Effector memory CD4-positive, alpha-beta T cell (primary cell): Measurements from ENCODE around the gene SLC27A3.
"Not testable (repeated sequence)": the region's sequence is repeated elsewhere in the genome, so short reads cannot be mapped to it uniquely, and the experiment has no call there.

Experiments used
- DNase-seq, 3 donors: peaks; one replicate each; pipeline ENCODE4 v3.0.0-alpha.2; 2020
- H3K27ac ChIP-seq: 2 replicates; pipeline ENCODE4 v1.7.0; 2013; ENCODE audit warnings: mild to moderate bottlenecking, low read length, moderate library complexity; ENCODE audit not compliant: insufficient read depth, poor library complexity, severe bottlenecking
- H3K27me3 ChIP-seq: replicated peaks from 2 replicates; pipeline ENCODE4 v1.7.0; 2013; ENCODE audit warnings: mild to moderate bottlenecking, low read length; ENCODE audit not compliant: insufficient read depth, control insufficient read depth, poor library complexity, severe bottlenecking
- H3K36me3 ChIP-seq: 2 replicates; pipeline ENCODE4 v1.7.0; 2013; ENCODE audit warnings: mild to moderate bottlenecking, low read length, moderate library complexity; ENCODE audit not compliant: control insufficient read depth, insufficient read depth
- H3K4me1 ChIP-seq: 2 replicates; pipeline ENCODE4 v1.7.0; 2013; ENCODE audit warnings: low read length, mild to moderate bottlenecking; ENCODE audit not compliant: control insufficient read depth, insufficient read depth, poor library complexity, severe bottlenecking
- H3K4me3 ChIP-seq: 2 replicates; pipeline ENCODE4 v1.7.0; 2013; ENCODE audit warnings: low read length, low read depth, mild to moderate bottlenecking; ENCODE audit not compliant: insufficient read depth, poor library complexity, severe bottlenecking
- H3K9me3 ChIP-seq: 2 replicates; pipeline ENCODE4 v1.7.0; 2013; ENCODE audit warnings: mild to moderate bottlenecking, low read length, moderate library complexity; ENCODE audit not compliant: control insufficient read depth

Gene SLC27A3

GRCh38 chr1:153760440-153760839, 14.8 kb upstream of the SLC27A3 start:
- Histone ChIP-seq H3K4me3 (no peak overlapping the region), H3K9me3 (no peaks in the 10 kb centered on the region), H3K36me3 (peaks cover 42% of the 10 kb centered on the region), H3K27ac (no peak overlapping the region), H3K4me1 (no peaks in the 10 kb centered on the region), H3K27me3 (no peaks in the 10 kb centered on the region)
- no peak for DNase-seq

GRCh38 chr1:153763365-153764225, 11.6 kb upstream of the SLC27A3 start:
- Histone ChIP-seq H3K36me3 (peaks cover 42% of the 10 kb centered on the region), H3K4me1 (no peaks in the 10 kb centered on the region), H3K9me3 (no peaks in the 10 kb centered on the region), H3K27me3 (no peaks in the 10 kb centered on the region), H3K4me3 (no peak overlapping the region), H3K27ac (no peak overlapping the region)
- no peak for DNase-seq

GRCh38 chr1:153764310-153764709, 10.9 kb upstream of the SLC27A3 start:
- H3K36me3 ChIP-seq = peaks cover 42% of the 10 kb centered on the region
- no peak overlapping the region for H3K27ac ChIP-seq
- H3K4me1 ChIP-seq = no peaks in the 10 kb centered on the region
- DNase-seq = no peak
- no peaks in the 10 kb centered on the region for H3K27me3 ChIP-seq
- H3K9me3 ChIP-seq = no peaks in the 10 kb centered on the region
- H3K4me3 ChIP-seq = no peak overlapping the region

GRCh38 chr1:153766663-153767062, 8.5 kb upstream of the SLC27A3 start:
- not testable (repeated sequence) for H3K4me3 ChIP-seq, H3K9me3 ChIP-seq, H3K27ac ChIP-seq, H3K4me1 ChIP-seq, H3K27me3 ChIP-seq, DNase-seq
- H3K36me3 ChIP-seq = peaks cover 45% of the 10 kb centered on the region

- no peak overlapping the region for H3K4me3 ChIP-seq
- no peak overlapping the region for H3K27ac ChIP-seq
- no peaks in the 10 kb centered on the region for H3K9me3 ChIP-seq
- H3K36me3 ChIP-seq = peaks cover 49% of the 10 kb centered on the region
- no peaks in the 10 kb centered on the region for H3K27me3 ChIP-seq
- no peak for DNase-seq
- no peaks in the 10 kb centered on the region for H3K4me1 ChIP-seq
Observed at GRCh38 chr1:153767519-153767918, 7.7 kb upstream of the SLC27A3 start.

GRCh38 chr1:153768316-153769181, 6.7 kb upstream of the SLC27A3 start:
- Histone ChIP-seq H3K4me1 (no peaks in the 10 kb centered on the region), H3K4me3 (no peak overlapping the region), H3K27ac (no peak overlapping the region), H3K9me3 (no peaks in the 10 kb centered on the region), H3K27me3 (no peaks in the 10 kb centered on the region), H3K36me3 (peaks cover 53% of the 10 kb centered on the region)
- DNase-seq = no peak

- no peak overlapping the region for H3K27ac ChIP-seq
Observed at GRCh38 chr1:153769221-153769620, 6.0 kb upstream of the SLC27A3 start.

GRCh38 chr1:153770797-153771196, 4.4 kb upstream of the SLC27A3 start:
- no peak overlapping the region for H3K27ac ChIP-seq

More at GRCh38 chr1:153769221-153769620, 6.0 kb upstream of the SLC27A3 start:
- H3K9me3 ChIP-seq = no peaks in the 10 kb centered on the region
- H3K4me3 ChIP-seq = no peak overlapping the region
- no peaks in the 10 kb centered on the region for H3K27me3 ChIP-seq
- no peaks in the 10 kb centered on the region for H3K4me1 ChIP-seq
- H3K36me3 ChIP-seq = peaks cover 49% of the 10 kb centered on the region
- no peak for DNase-seq

GRCh38 chr1:153771261-153771660, 3.9 kb upstream of the SLC27A3 start:
- no peaks in the 10 kb centered on the region for H3K9me3 ChIP-seq
- H3K27ac ChIP-seq = no peak overlapping the region
- H3K36me3 ChIP-seq = peaks cover 45% of the 10 kb centered on the region
- H3K27me3 ChIP-seq = no peaks in the 10 kb centered on the region
- peaks cover 9% of the 10 kb centered on the region for H3K4me1 ChIP-seq
- no peak overlapping the region for H3K4me3 ChIP-seq
- DNase-seq = no peak

More at GRCh38 chr1:153770797-153771196, 4.4 kb upstream of the SLC27A3 start:
- H3K27me3 ChIP-seq = no peaks in the 10 kb centered on the region
- peaks cover 45% of the 10 kb centered on the region for H3K36me3 ChIP-seq
- H3K4me1 ChIP-seq = peaks cover 6% of the 10 kb centered on the region
- no peak overlapping the region for H3K4me3 ChIP-seq
- H3K9me3 ChIP-seq = no peaks in the 10 kb centered on the region
- no peak for DNase-seq
